OCI-LY7 (cell line): ENCODE measurements around the gene TOP2A. TPM values are rescaled to one million over a fixed set of nuclear protein-coding genes. Genes with fewer than 3 reads are reported as not detected.

Experiments used
- BruUV-seq: library from RNA; stranded (reverse); fragments of 400-500 nt; replicated peaks from 2 replicates; lab custom pipeline; 2021; lab: Mats Ljungman, UMichigan
- CTCF ChIA-PET: fragments of 300-600 bp; sonication (Branson Sonifier 250); formaldehyde crosslinking; loops from one replicate; lab custom pipeline; 2022; ENCODE audit warnings: antibody characterized with exemption; ENCODE audit not compliant: unreplicated experiment; lab: Charles Lee
- POLR2A ChIA-PET: fragments of 300-600 bp; sonication (Branson Sonifier 250); formaldehyde crosslinking; loops from one replicate; lab custom pipeline; 2022; ENCODE audit warnings: antibody characterized with exemption; lab: Charles Lee
- DNase-seq: peaks from one replicate; pipeline ENCODE4 v3.0.0-alpha.2; 2015; ENCODE audit warnings: low spot score
- H2AFZ ChIP-seq: fragments of 200-600 bp; sonication (generic), shearing (Covaris generic); 2 replicates; pipeline ENCODE4 v1.6.1; 2014; ENCODE audit warnings: mild to moderate bottlenecking, antibody characterized with exemption, low read length, moderate library complexity
- H3K27ac ChIP-seq: fragments of 200-600 bp; sonication (generic); 2 replicates; pipeline ENCODE4 v1.5.1; 2014; ENCODE audit warnings: mixed run types, low read depth, mild to moderate bottlenecking, moderate library complexity, low read length, inconsistent platforms; ENCODE audit not compliant: poor library complexity, severe bottlenecking
- H3K36me3 ChIP-seq: fragments of 200-600 bp; sonication (generic); 2 replicates; pipeline ENCODE4 v1.6.1; 2014; ENCODE audit warnings: mild to moderate bottlenecking, antibody characterized with exemption, low read length, moderate library complexity, mixed read lengths; ENCODE audit not compliant: insufficient read depth
- H3K4me1 ChIP-seq: fragments of 200-600 bp; sonication (generic); 2 replicates; pipeline ENCODE4 v1.5.1; 2014; ENCODE audit warnings: mild to moderate bottlenecking, low read length; ENCODE audit not compliant: insufficient read depth, poor library complexity, severe bottlenecking
- H3K4me2 ChIP-seq: fragments of 200-600 bp; sonication (generic); 2 replicates; pipeline ENCODE4 v1.6.1; 2014; ENCODE audit warnings: mild to moderate bottlenecking, low read length
- H3K4me3 ChIP-seq: fragments of 200-600 bp; sonication (generic); 2 replicates; pipeline ENCODE4 v1.5.1; 2014; ENCODE audit warnings: mild to moderate bottlenecking, low read depth, low read length; ENCODE audit not compliant: poor library complexity, severe bottlenecking
- H3K79me2 ChIP-seq: fragments of 200-600 bp; sonication (generic); 2 replicates; pipeline ENCODE4 v1.6.1; 2016; ENCODE audit warnings: low read depth, mild to moderate bottlenecking, low read length, moderate library complexity, mixed read lengths; ENCODE audit not compliant: insufficient read depth
- H3K9me2 ChIP-seq: fragments of 200-600 bp; sonication (generic); 2 replicates; pipeline ENCODE4 v1.6.1; 2016; ENCODE audit warnings: mild to moderate bottlenecking, low read length, mixed read lengths; ENCODE audit not compliant: insufficient read depth
- H3K9me3 ChIP-seq: fragments of 200-600 bp; sonication (generic); 2 replicates; pipeline ENCODE4 v1.6.1; 2014; ENCODE audit warnings: mild to moderate bottlenecking, mixed run types, low read length, mixed read lengths
- H4K20me1 ChIP-seq: fragments of 200-600 bp; sonication (generic); 2 replicates; pipeline ENCODE4 v1.6.1; 2014; ENCODE audit warnings: mild to moderate bottlenecking, antibody characterized with exemption, low read length, moderate library complexity, mixed read lengths; ENCODE audit not compliant: insufficient read depth
- EZH2phosphoT487 ChIP-seq: fragments of 200-600 bp; sonication (generic); IDR thresholded peaks from 2 replicates; pipeline ENCODE4 v1.6.1; 2018; ENCODE audit warnings: low read depth, borderline replicate concordance, mild to moderate bottlenecking, mixed run types, antibody characterized with exemption, low read length, moderate library complexity, mixed read lengths
- intact Hi-C: fragments of 100-400 bp; cut with micrococcal nuclease; formaldehyde crosslinking; loops from one replicate; pipeline ENCODE4 v1.10.0; 2022; ENCODE audit not compliant: unreplicated experiment
- total RNA-seq, 2 experiments: library from RNA; depleted of rRNA in 1 of 2; stranded (reverse); fragments of >200 nt in 1 of 2; shearing (Covaris generic) in 1 of 2; gene quantifications; 2 replicates each; pipeline ENCODE4 v1.2.3, GENCODE V29; 2014 to 2022
- TF ChIP-seq, protein P1 (sequence below): fragments of 200-600 bp; sonication (generic); conservative IDR thresholded peaks from 2 replicates; pipeline ENCODE4 v1.5.1; 2014; ENCODE audit warnings: mild to moderate bottlenecking, antibody characterized with exemption, low read length, moderate library complexity, mixed read lengths

The TOP2A gene
- total RNA-seq, 2 experiments from 2014 or later = 293 to 340 TPM

DNA sequence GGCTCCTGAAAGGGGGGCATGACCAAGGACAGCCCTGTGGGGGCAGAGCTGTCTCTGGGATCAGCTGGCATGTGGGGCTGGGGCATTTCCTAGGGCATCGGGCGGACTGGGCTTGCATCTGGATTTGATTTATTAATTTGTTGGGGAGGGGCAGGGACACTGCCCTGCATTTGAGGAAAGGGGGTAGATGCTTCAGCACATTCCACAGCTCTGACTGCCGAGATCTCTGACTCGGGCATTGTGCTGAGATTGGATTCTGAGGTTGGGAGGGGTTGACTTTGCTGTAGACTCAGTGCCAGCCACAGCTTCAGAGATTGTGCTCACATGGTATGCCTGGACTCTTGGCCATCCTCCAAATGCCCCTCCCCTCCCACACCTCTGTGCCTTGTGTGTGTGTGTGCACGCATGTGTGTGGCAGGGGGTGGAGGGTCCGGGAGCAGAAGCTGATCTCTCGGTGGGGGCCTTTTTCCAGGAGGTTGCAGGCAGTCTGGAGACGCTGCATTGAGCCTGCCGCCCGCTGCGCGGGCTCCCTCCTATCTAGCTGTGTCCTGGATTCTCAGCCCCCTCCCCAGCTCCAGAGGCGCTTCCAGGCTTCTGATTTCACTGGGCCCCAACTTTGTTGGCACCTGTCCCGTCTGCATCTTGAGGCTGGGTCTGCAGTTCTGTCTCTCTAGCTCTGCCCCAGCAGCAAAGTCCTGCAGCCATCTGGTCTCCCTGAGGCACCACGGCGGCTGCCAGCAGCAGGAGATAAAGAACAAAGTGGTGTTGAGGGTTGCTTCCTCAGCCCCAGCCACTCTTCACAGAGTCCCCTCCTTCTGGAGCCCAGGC is 40.5 kb upstream of the TOP2A start:
- Histone ChIP-seq H3K4me2 (no peak overlapping the region), H3K4me3 (no peak overlapping the region), H3K9me3 (no peaks in the 10 kb centered on the region), H2AFZ (no peak overlapping the region), H4K20me1 (no peaks in the 10 kb centered on the region), H3K79me2 (no peaks in the 10 kb centered on the region), H3K4me1 (no peaks in the 10 kb centered on the region), H3K9me2 (no peaks in the 10 kb centered on the region), H3K27ac (no peak overlapping the region), H3K36me3 (no peaks in the 10 kb centered on the region)
- no TSS peak for BruUV-seq
- DNase-seq = no peak
- ChIA-PET POLR2A (no interaction called here), CTCF (no interaction called here)
- intact Hi-C loops = no loop called here
- no peak for TF ChIP-seq EZH2phosphoT487
- TF ChIP-seq, protein P1, sequence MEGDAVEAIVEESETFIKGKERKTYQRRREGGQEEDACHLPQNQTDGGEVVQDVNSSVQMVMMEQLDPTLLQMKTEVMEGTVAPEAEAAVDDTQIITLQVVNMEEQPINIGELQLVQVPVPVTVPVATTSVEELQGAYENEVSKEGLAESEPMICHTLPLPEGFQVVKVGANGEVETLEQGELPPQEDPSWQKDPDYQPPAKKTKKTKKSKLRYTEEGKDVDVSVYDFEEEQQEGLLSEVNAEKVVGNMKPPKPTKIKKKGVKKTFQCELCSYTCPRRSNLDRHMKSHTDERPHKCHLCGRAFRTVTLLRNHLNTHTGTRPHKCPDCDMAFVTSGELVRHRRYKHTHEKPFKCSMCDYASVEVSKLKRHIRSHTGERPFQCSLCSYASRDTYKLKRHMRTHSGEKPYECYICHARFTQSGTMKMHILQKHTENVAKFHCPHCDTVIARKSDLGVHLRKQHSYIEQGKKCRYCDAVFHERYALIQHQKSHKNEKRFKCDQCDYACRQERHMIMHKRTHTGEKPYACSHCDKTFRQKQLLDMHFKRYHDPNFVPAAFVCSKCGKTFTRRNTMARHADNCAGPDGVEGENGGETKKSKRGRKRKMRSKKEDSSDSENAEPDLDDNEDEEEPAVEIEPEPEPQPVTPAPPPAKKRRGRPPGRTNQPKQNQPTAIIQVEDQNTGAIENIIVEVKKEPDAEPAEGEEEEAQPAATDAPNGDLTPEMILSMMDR = no peak

DNA sequence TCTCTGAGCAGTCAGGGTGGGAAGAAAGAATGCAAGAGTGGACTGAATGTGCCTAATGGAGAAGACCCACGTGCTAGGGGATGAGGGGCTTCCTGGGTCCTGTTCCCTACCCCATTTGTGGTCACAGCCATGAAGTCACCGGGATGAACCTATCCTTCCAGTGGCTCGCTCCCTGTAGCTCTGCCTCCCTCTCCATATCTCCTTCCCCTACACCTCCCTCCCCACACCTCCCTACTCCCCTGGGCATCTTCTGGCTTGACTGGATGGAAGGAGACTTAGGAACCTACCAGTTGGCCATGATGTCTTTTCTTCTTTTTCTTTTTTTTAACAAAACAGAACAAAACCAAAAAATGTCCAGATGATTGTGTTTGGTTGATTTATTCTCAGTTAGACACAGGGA is 39.7 kb upstream of the TOP2A start:
- Histone ChIP-seq H4K20me1 (no peaks in the 10 kb centered on the region), H3K27ac (no peak overlapping the region), H3K9me3 (no peaks in the 10 kb centered on the region), H2AFZ (no peak overlapping the region), H3K79me2 (no peaks in the 10 kb centered on the region), H3K36me3 (no peaks in the 10 kb centered on the region), H3K9me2 (no peaks in the 10 kb centered on the region), H3K4me2 (no peak overlapping the region), H3K4me3 (no peak overlapping the region), H3K4me1 (no peaks in the 10 kb centered on the region)
- no peak for DNase-seq
- ChIA-PET CTCF (no interaction called here), POLR2A (no interaction called here)
- no TSS peak for BruUV-seq
- TF ChIP-seq EZH2phosphoT487 = no peak
- TF ChIP-seq, protein P1 = no peak
- intact Hi-C loops = no loop called here

DNA sequence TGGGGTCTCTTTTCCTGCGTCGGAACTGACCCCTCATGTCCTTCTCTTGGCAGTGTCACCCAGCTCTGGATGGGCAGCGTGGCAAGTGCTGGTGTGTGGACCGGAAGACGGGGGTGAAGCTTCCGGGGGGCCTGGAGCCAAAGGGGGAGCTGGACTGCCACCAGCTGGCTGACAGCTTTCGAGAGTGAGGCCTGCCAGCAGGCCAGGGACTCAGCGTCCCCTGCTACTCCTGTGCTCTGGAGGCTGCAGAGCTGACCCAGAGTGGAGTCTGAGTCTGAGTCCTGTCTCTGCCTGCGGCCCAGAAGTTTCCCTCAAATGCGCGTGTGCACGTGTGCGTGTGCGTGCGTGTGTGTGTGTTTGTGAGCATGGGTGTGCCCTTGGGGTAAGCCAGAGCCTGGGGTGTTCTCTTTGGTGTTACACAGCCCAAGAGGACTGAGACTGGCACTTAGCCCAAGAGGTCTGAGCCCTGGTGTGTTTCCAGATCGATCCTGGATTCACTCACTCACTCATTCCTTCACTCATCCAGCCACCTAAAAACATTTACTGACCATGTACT is 38.8 kb upstream of the TOP2A start:
- intact Hi-C loops = no loop called here
- POLR2A ChIA-PET = interaction anchor here (0.6 to 1.2 kb wide), 3 partner anchors 11 to 381 kb away, joined by 3 to 7 read pairs (median 3); no protein-coding TSS in a partner anchor

More for the DNA sequence above, 38.8 kb upstream of the TOP2A start:
- TF ChIP-seq EZH2phosphoT487 = no peak
- TF ChIP-seq, protein P1 = no peak
- Histone ChIP-seq H3K9me3 (no peaks in the 10 kb centered on the region), H3K36me3 (no peaks in the 10 kb centered on the region), H3K79me2 (no peaks in the 10 kb centered on the region), H3K4me3 (no peak overlapping the region), H3K4me2 (no peak overlapping the region), H3K27ac (no peak overlapping the region), H4K20me1 (no peaks in the 10 kb centered on the region), H2AFZ (no peak overlapping the region), H3K9me2 (no peaks in the 10 kb centered on the region), H3K4me1 (no peaks in the 10 kb centered on the region)
- CTCF ChIA-PET = interaction anchor here (0.6 kb wide), 1 partner anchor 41 kb away, joined by 3 read pairs; no protein-coding TSS in a partner anchor
- no TSS peak for BruUV-seq
- no peak for DNase-seq
